ENCODE measurements around the gene CARD11.

GRCh38 chr7:3043544-3044371 lies at the start of gene CARD11:
- TF ChIP-seq CTCF (IDR thresholded peaks at IDR 0.05) (no peak), EZH2 (IDR thresholded peaks at IDR 0.05; ENCODE audit: borderline replicate concordance, insufficient read depth, low read depth, low read length, poor library complexity, severe bottlenecking) (no peak)
